GM12872 (cell line): ENCODE results near the gene PDZRN3.

Experiments used
- TF ChIP-seq, protein P1 (sequence below): IDR thresholded peaks from 3 replicates; pipeline ENCODE4 v1.5.1; 2011; ENCODE audit warnings: low read depth, mild to moderate bottlenecking, low read length, moderate library complexity; ENCODE audit not compliant: insufficient read depth

PDZRN3 gene

DNA sequence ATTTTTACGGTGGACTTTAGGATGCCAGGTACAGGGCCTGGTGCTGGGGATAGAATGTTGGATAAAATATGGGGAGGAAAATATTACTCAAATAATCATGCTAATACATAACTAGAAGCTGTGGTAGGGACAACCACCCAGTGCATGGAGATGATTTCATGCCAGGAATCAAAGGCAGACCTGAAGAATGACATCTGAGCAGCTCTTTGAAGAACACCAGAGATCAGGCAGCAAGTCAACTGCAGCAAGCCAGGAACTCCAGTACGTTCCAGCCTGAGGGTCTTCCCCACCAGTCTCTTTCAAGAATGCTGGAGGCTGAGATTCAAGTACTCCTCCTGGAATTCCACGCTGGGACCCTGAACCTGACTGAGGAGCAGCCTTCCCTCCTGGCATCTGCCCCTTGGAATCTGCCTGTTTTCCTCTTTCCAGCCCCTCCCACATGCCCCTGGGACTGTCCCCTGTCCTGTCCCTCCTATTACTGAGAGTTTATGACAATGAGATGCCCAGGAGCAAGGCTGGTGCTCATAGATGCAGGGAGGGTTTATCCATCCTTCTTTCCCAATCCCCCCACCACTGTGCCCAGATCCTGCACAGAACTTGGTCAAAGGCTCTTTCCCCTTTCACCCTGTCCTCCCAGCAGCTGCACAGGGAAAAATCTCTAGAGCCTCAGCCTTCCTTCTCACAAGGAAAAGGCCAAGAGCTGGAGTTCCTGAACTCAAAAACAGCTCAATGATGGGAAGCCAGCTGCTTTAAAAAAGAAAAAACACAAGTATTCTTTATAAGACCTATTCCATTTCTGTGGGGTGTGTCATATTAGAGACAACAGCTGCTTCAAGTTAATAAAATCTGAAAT, 68.0 kb downstream of the PDZRN3 start:
- TF ChIP-seq, protein P1, sequence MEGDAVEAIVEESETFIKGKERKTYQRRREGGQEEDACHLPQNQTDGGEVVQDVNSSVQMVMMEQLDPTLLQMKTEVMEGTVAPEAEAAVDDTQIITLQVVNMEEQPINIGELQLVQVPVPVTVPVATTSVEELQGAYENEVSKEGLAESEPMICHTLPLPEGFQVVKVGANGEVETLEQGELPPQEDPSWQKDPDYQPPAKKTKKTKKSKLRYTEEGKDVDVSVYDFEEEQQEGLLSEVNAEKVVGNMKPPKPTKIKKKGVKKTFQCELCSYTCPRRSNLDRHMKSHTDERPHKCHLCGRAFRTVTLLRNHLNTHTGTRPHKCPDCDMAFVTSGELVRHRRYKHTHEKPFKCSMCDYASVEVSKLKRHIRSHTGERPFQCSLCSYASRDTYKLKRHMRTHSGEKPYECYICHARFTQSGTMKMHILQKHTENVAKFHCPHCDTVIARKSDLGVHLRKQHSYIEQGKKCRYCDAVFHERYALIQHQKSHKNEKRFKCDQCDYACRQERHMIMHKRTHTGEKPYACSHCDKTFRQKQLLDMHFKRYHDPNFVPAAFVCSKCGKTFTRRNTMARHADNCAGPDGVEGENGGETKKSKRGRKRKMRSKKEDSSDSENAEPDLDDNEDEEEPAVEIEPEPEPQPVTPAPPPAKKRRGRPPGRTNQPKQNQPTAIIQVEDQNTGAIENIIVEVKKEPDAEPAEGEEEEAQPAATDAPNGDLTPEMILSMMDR, result no peak

DNA sequence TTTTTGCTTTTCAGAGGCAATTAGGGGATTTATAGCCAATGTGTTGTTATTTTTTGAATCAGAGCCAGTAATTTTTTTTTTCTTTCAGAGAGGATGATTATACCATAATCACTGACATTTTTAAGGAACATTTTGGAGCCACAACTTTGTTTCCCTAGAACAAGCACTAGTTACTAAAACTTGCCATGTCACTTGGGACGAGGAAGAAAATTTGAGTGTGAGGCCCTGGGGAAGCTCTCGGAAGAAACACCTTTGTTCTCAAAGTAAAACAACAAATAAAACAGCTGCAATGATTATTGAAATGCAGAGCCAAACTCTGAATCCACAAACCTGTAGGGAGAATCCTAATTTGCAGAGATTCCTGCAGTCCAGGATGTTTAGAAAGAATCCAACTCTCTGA, 69.7 kb downstream of the PDZRN3 start:
- TF ChIP-seq, protein P1, result no peak

DNA sequence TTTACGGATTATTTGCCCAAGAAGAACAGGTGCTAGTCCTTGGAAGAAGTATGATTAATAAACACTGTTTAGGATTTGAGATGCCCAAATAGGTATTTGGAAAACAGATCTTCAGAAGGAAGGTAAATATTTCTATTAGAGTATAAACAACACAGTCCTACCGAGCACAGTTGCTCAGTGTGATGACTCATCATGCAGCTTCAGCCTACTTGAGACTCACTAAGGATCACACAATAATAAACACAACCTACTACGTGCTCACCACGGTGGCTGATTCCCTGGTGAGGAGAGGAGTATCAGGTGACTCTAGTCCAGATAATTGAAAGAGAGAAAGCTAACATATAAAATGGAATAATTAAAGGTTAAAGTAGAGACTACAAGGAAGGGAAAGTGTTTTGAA, 72.0 kb downstream of the PDZRN3 start:
- TF ChIP-seq, protein P1, result no peak

DNA sequence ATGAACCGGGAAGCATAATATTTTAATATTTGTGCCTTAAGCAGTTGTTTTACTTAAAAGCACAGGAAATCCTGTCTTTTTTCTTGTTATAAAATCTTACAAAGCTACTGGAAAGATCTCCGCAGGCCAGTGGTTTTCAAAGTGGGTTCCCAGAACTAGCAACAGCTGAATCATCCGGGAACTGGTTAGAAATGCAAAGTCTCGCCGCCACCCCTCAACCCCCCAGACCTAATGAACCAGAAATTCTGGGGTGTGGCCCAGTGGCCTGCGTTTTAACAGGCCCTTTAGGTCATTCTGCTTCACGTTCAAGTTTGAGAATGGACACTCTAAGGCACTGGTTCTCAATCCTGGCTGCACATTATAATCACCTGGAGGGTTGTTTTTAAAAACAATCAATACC, 74.7 kb downstream of the PDZRN3 start:
- TF ChIP-seq, protein P1, result no peak

DNA sequence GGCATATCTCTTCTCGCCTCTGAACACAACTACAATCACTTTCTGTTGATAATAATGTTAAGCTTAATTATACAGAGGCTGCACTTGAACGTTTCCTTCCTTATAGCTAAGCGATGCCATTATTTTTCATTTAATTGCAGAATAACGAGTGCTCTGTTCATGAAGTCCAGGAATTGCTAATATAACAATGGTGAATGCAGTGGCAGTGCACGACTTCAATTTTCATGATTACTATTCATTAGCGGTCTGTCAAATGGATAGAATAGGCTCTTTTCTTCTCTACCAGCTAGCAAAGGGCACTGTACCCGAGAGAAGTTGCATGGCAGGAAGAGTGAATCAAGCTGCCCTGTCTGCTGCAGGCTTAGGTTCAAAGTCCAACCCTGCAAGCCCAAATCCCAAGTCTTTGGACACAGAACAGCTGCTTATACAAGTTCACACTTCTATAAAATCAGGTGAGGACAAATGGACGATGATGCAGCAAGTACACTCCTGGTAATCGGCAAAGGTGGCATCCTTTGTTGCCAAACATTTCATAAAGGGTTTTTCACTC, 75.6 kb downstream of the PDZRN3 start:
- TF ChIP-seq, protein P1, result no peak

DNA sequence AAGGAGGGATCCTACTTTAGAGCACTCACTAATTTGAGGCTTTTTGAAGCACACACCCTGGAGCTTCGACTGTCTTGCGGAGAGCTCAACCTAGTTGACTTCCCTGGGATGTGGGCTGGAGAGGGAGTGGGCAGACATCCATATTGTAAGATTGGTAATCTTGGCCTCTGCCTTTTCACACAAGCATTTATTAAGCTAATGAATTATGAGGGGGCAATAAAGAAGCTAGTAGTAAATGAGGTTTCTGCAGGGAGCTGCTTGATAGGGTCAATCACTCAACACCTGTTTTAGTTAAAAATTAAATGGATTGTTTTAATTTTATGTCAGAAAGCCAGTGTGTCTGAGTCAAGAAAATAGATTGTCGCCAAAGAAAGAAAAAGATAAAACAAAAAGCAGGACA, 76.3 kb downstream of the PDZRN3 start:
- TF ChIP-seq, protein P1, result no peak

DNA sequence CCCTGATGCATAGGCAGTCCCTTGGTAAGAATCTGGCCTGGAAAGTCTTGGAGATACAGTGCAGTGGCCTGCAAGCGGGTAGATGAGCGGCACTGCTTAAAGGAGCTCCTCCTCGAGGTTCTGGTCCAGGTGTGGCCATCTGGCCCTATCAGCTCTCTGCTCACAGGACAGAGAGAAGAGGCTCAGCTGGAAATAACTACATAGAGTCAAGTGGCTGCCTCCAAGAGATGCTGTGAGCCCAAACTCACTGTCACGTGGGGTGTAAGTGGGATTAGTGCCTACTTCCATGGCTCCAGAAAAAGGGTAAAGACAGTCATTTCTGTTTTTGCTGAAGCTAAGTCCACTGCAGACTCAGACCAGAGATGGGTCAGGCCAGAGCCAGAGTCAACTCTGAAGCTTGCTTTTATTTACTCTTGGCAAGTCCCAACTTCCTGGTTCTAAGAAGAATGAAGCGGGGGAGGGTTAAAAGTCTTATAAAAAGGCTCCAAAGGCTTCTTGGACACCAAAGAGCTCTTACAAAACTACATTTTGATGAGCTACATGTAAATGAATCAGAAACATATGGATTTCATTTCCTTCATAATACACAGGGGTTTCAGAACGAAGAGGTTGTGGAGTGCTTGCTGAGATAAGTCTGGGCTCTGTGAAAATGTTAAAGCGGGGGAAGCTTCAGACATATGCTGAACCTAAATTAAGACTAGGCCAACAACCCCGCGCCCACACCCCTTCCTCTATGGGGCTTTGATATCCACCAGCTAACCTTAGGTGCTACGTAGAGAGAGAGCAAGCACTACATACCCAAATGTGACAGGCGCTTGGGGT, 77.1 kb downstream of the PDZRN3 start:
- TF ChIP-seq, protein P1, result no peak
